NAMALWA (cell line): Measurements from ENCODE around the gene TSC1.
A peak's percentile ranks its signal among the peaks of the same experiment; 100 is the strongest.

Experiments used
- DNase-seq: peaks from one replicate; pipeline ENCODE4 v3.0.0-alpha.2; 2015; ENCODE audit warnings: low spot score

Gene TSC1

GRCh38 chr9:132944294-132945185, at the start of gene TSC1:
Gene TSC1, minus strand, starts transcription at chr9:132944616. Its CDS starts 15,744 bp downstream, at chr9:132928872.
- peak; percentile 95 for DNase-seq

- no peak for DNase-seq
Measured at GRCh38 chr9:132993511-132993939, 49.1 kb upstream of the TSC1 start.

- DNase-seq: no peak
Measured at GRCh38 chr9:132991351-132992300, 47.2 kb upstream of the TSC1 start.

- DNase-seq: no peak
Measured at GRCh38 chr9:132990781-132991180, 46.4 kb upstream of the TSC1 start.

GRCh38 chr9:132989998-132990557, 45.7 kb upstream of the TSC1 start:
- peak; percentile 48 for DNase-seq

- DNase-seq: no peak
Measured at GRCh38 chr9:132989414-132989996, 45.1 kb upstream of the TSC1 start.

- DNase-seq: no peak
Measured at GRCh38 chr9:132989014-132989310, 44.5 kb upstream of the TSC1 start.

- DNase-seq: no peak
Measured at GRCh38 chr9:132988244-132989013, 44.0 kb upstream of the TSC1 start.

- DNase-seq: no peak
Measured at GRCh38 chr9:132986640-132987620, 42.5 kb upstream of the TSC1 start.

- DNase-seq: no peak
Measured at GRCh38 chr9:132986114-132986513, 41.7 kb upstream of the TSC1 start.

- DNase-seq: no peak
Measured at GRCh38 chr9:132985489-132985888, 41.1 kb upstream of the TSC1 start.

- DNase-seq: no peak
Measured at GRCh38 chr9:132985071-132985350, 40.6 kb upstream of the TSC1 start.

GRCh38 chr9:132984202-132985070, 40.0 kb upstream of the TSC1 start:
- no peak for DNase-seq

- DNase-seq: no peak
Measured at GRCh38 chr9:132983491-132984201, 39.2 kb upstream of the TSC1 start.

GRCh38 chr9:132982458-132982857, 38.0 kb upstream of the TSC1 start:
- DNase-seq: no peak

GRCh38 chr9:132980157-132980556, 35.7 kb upstream of the TSC1 start:
- DNase-seq: no peak

GRCh38 chr9:132978451-132979131, 34.2 kb upstream of the TSC1 start, which contains the start of gene GFI1B:
Gene GFI1B, plus strand, starts transcription at chr9:132978694. Its CDS starts 7,985 bp downstream, at chr9:132986679.
- DNase-seq: peak; percentile 35

- DNase-seq: no peak
Measured at GRCh38 chr9:132978112-132978450, 33.7 kb upstream of the TSC1 start.
